ENCODE measurements around the gene MID1IP1. TPM values are rescaled to one million over a fixed set of nuclear protein-coding genes. Genes with fewer than 3 reads are reported as not detected.

The MID1IP1 gene
- polyA plus RNA-seq, 4 donors: 16.2 to 25.2 (median 20.7) TPM

Other genes starting within 250 kb of the MID1IP1 start
- 10 to 100 TPM; 52.6 to 76.6 (median 61.0) TPM for gene TSPAN7, start 239.9 kb upstream of the MID1IP1 start, polyA plus RNA-seq (ENCODE audit: insufficient read length in 4 of 4)

Data from right renal pelvis (tissue), 4 donors.